T-helper 2 cell (primary cell): ENCODE results near the gene USP14.
A peak's percentile ranks its signal among the peaks of the same experiment; 100 is the strongest.
"Not testable (repeated sequence)": the region's sequence is repeated elsewhere in the genome, so short reads cannot be mapped to it uniquely, and the experiment has no call there.

Source experiments
- DNase-seq, 5 experiments: peaks; one replicate each; pipeline versions ENCODE4 v3.0.0 to v3.0.0-alpha.2; 2012 to 2022
- total RNA-seq, 2 donors: gene quantifications; one replicate each; lab custom pipeline; 2026; lab: John Stamatoyannopoulos, UW

Gene USP14
- 43.8 to 67.7 reads per million in 2 donors for total RNA-seq

GRCh38 chr18:158128-159036 is at the start of gene USP14:
USP14 (plus strand) TSS chr18:158557; CDS start chr18:158699, 142 bp downstream.
- DNase-seq: peak; percentile 94 to 99 (median 97)

GRCh38 chr18:108665-109063 is 49.7 kb upstream of the USP14 start:
- not testable (repeated sequence) for DNase-seq

GRCh38 chr18:109130-109921 is 49.0 kb upstream of the USP14 start:
- peak in 3 of 5 experiments; percentile 32 to 52 (median 34) for DNase-seq

- DNase-seq: peak in 2 of 5 experiments; percentile 18 to 40
Observed at GRCh38 chr18:109922-110261, 48.5 kb upstream of the USP14 start.

GRCh38 chr18:110351-111201 is 47.8 kb upstream of the USP14 start:
- peak in 1 of 5 experiments; percentile 35 for DNase-seq

GRCh38 chr18:111306-112014 is 46.9 kb upstream of the USP14 start:
- DNase-seq: peak; percentile 44 to 79 (median 67)

GRCh38 chr18:112015-112733 is 46.2 kb upstream of the USP14 start:
- peak in 2 of 5 experiments; percentile 9 to 42 for DNase-seq

- DNase-seq: peak in 1 of 5 experiments; percentile 66
Observed at GRCh38 chr18:120539-121260, 37.7 kb upstream of the USP14 start.

- DNase-seq: no peak
Observed at GRCh38 chr18:135045-135444, 23.3 kb upstream of the USP14 start.

GRCh38 chr18:136433-136832 is 21.9 kb upstream of the USP14 start:
- peak in 2 of 5 experiments; percentile 52 to 75 for DNase-seq

GRCh38 chr18:137327-137726 is 21.0 kb upstream of the USP14 start:
- no peak for DNase-seq

GRCh38 chr18:140670-141266 is 17.6 kb upstream of the USP14 start:
- DNase-seq: no peak

- not testable (repeated sequence) for DNase-seq
Observed at GRCh38 chr18:142624-143296, 15.6 kb upstream of the USP14 start.

GRCh38 chr18:148841-149240 is 9.5 kb upstream of the USP14 start:
- DNase-seq: no peak

GRCh38 chr18:154151-154550 is 4.2 kb upstream of the USP14 start:
- no peak for DNase-seq

GRCh38 chr18:155688-156087 is 2.7 kb upstream of the USP14 start:
- DNase-seq: no peak

GRCh38 chr18:156514-157230 is 1.7 kb upstream of the USP14 start:
- DNase-seq: no peak

- DNase-seq: peak in 1 of 5 experiments; percentile 26
Observed at GRCh38 chr18:159037-159652, 788 bp downstream of the USP14 start.
